HG02852 (cell line): ENCODE measurements around the gene ASPRV1.

Experiments used
- ATAC-seq: cut with Tn5 transposase; IDR thresholded peaks from one replicate; pipeline ENCODE4 v1.9.1; 2021; ENCODE audit warnings: mild to moderate bottlenecking, moderate library complexity; ENCODE audit not compliant: unreplicated experiment

Gene ASPRV1

GRCh38 chr2:69914164-69914949 is 47.1 kb downstream of the ASPRV1 start:
- peak; percentile 90 for ATAC-seq

DNA sequence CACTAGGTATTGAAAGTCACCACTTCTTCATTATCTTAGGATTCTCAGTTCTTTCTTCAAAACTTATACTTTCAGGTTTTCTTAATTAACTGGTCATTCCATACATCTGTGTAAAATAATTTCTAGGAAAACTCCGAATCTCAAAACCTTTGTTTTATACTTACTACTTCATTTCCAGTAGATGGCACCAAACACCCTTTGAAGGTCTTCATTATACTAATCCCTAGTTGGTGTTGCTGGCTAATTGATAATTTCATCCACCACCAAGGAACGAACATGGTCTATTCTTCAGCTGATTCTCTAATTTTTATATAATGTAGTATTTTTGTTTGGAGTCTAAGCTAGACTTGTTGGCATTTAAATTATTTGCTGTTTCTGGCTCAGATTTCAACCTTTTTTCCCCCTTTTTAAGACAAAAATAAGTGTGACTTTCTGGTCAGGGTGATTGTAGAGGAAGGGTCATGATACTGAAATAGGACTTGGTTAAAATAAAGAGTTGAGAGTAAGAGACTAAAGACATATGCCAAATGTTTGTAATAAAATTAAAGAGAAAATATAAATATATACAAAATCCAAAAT is 49.4 kb downstream of the ASPRV1 start:
- ATAC-seq = no peak
